IPS-15b (cell line): ENCODE data around the gene GRIA4.

Experiments used
- H3K27me3 ChIP-seq: one replicate; pipeline ENCODE4 v1.6.1; 2013; ENCODE audit warnings: low read length; ENCODE audit not compliant: control insufficient read depth, insufficient read depth
- H3K36me3 ChIP-seq: one replicate; pipeline ENCODE4 v1.6.1; 2013; ENCODE audit warnings: low read length; ENCODE audit not compliant: control insufficient read depth, insufficient read depth
- H3K4me1 ChIP-seq: one replicate; pipeline ENCODE4 v1.6.1; 2013; ENCODE audit warnings: mild to moderate bottlenecking, low read length; ENCODE audit not compliant: control insufficient read depth, insufficient read depth
- H3K4me3 ChIP-seq: one replicate; pipeline ENCODE4 v1.5.1; 2013; ENCODE audit warnings: low read depth, low read length
- H3K9ac ChIP-seq: one replicate; pipeline ENCODE4 v1.6.1; 2013; ENCODE audit warnings: low read depth, mild to moderate bottlenecking, low read length
- H3K9me3 ChIP-seq: one replicate; pipeline ENCODE4 v1.6.1; 2013; ENCODE audit warnings: mild to moderate bottlenecking, low read length; ENCODE audit not compliant: control insufficient read depth, insufficient read depth

Gene GRIA4

GRCh38 chr11:105911454-105911853 is 301.6 kb downstream of the GRIA4 start:
- peaks cover 7% of the 10 kb centered on the region for H3K4me1 ChIP-seq
- H3K9ac ChIP-seq: no peak overlapping the region
- H3K27me3 ChIP-seq: no peaks in the 10 kb centered on the region
- no peaks in the 10 kb centered on the region for H3K36me3 ChIP-seq
- H3K9me3 ChIP-seq: no peaks in the 10 kb centered on the region
- H3K4me3 ChIP-seq: no peak overlapping the region

GRCh38 chr11:105912666-105913065 is 302.8 kb downstream of the GRIA4 start:
- Histone ChIP-seq H3K9me3 (no peaks in the 10 kb centered on the region), H3K27me3 (no peaks in the 10 kb centered on the region), H3K4me1 (peaks cover 7% of the 10 kb centered on the region), H3K4me3 (no peak overlapping the region), H3K9ac (no peak overlapping the region), H3K36me3 (no peaks in the 10 kb centered on the region)

GRCh38 chr11:105915021-105915420 is 305.1 kb downstream of the GRIA4 start:
- no peaks in the 10 kb centered on the region for H3K36me3 ChIP-seq
- H3K9me3 ChIP-seq: no peaks in the 10 kb centered on the region
- no peak overlapping the region for H3K9ac ChIP-seq
- H3K4me1 ChIP-seq: peaks cover 7% of the 10 kb centered on the region
- no peaks in the 10 kb centered on the region for H3K27me3 ChIP-seq
- no peak overlapping the region for H3K4me3 ChIP-seq

GRCh38 chr11:105918039-105918438 is 308.2 kb downstream of the GRIA4 start:
- Histone ChIP-seq H3K9ac (no peak overlapping the region), H3K27me3 (no peaks in the 10 kb centered on the region), H3K4me1 (peaks cover 7% of the 10 kb centered on the region), H3K36me3 (no peaks in the 10 kb centered on the region), H3K4me3 (no peak overlapping the region), H3K9me3 (no peaks in the 10 kb centered on the region)

- Histone ChIP-seq H3K27me3 (no peaks in the 10 kb centered on the region), H3K36me3 (no peaks in the 10 kb centered on the region), H3K4me3 (no peak overlapping the region), H3K4me1 (peaks cover 7% of the 10 kb centered on the region), H3K9me3 (no peaks in the 10 kb centered on the region), H3K9ac (no peak overlapping the region)
These were observed 308.7 kb downstream of the GRIA4 start for GRCh38 chr11:105918600-105918999.

GRCh38 chr11:105923252-105923651 is 313.4 kb downstream of the GRIA4 start:
- Histone ChIP-seq H3K4me1 (no peaks in the 10 kb centered on the region), H3K9ac (no peak overlapping the region), H3K4me3 (no peak overlapping the region), H3K9me3 (no peaks in the 10 kb centered on the region), H3K36me3 (no peaks in the 10 kb centered on the region), H3K27me3 (no peaks in the 10 kb centered on the region)

- Histone ChIP-seq H3K4me3 (no peak overlapping the region), H3K36me3 (no peaks in the 10 kb centered on the region), H3K9ac (no peak overlapping the region), H3K9me3 (no peaks in the 10 kb centered on the region), H3K4me1 (no peaks in the 10 kb centered on the region), H3K27me3 (no peaks in the 10 kb centered on the region)
These were observed 313.9 kb downstream of the GRIA4 start for GRCh38 chr11:105923807-105924206.

- H3K9me3 ChIP-seq: no peaks in the 10 kb centered on the region
These were observed 319.4 kb downstream of the GRIA4 start for GRCh38 chr11:105929084-105929955.

GRCh38 chr11:105933695-105934094 is 323.8 kb downstream of the GRIA4 start:
- no peaks in the 10 kb centered on the region for H3K9me3 ChIP-seq
- H3K4me3 ChIP-seq: no peak overlapping the region
- no peaks in the 10 kb centered on the region for H3K36me3 ChIP-seq
- no peak overlapping the region for H3K9ac ChIP-seq
- no peaks in the 10 kb centered on the region for H3K27me3 ChIP-seq
- H3K4me1 ChIP-seq: peaks cover 9% of the 10 kb centered on the region

More at GRCh38 chr11:105929084-105929955, 319.4 kb downstream of the GRIA4 start:
- no peaks in the 10 kb centered on the region for H3K27me3 ChIP-seq
- H3K4me3 ChIP-seq: no peak overlapping the region
- no peaks in the 10 kb centered on the region for H3K36me3 ChIP-seq
- no peak overlapping the region for H3K9ac ChIP-seq
- no peaks in the 10 kb centered on the region for H3K4me1 ChIP-seq

GRCh38 chr11:105935791-105936190 is 325.9 kb downstream of the GRIA4 start:
- Histone ChIP-seq H3K9ac (no peak overlapping the region), H3K4me3 (no peak overlapping the region), H3K27me3 (no peaks in the 10 kb centered on the region), H3K4me1 (peaks cover 9% of the 10 kb centered on the region), H3K9me3 (no peaks in the 10 kb centered on the region), H3K36me3 (no peaks in the 10 kb centered on the region)

GRCh38 chr11:105937331-105937730 is 327.5 kb downstream of the GRIA4 start:
- peaks cover 9% of the 10 kb centered on the region for H3K4me1 ChIP-seq
- H3K9ac ChIP-seq: no peak overlapping the region
- H3K4me3 ChIP-seq: no peak overlapping the region
- H3K27me3 ChIP-seq: no peaks in the 10 kb centered on the region
- no peaks in the 10 kb centered on the region for H3K9me3 ChIP-seq
- H3K36me3 ChIP-seq: no peaks in the 10 kb centered on the region

GRCh38 chr11:105937738-105938137 is 327.9 kb downstream of the GRIA4 start:
- H3K27me3 ChIP-seq: no peaks in the 10 kb centered on the region
- H3K9me3 ChIP-seq: no peaks in the 10 kb centered on the region
- H3K9ac ChIP-seq: no peak overlapping the region
- no peaks in the 10 kb centered on the region for H3K36me3 ChIP-seq
- H3K4me1 ChIP-seq: peaks cover 9% of the 10 kb centered on the region
- no peak overlapping the region for H3K4me3 ChIP-seq
